ENCODE data around the gene LRRC10. TPM values are rescaled to one million over a fixed set of nuclear protein-coding genes. Genes with fewer than 3 reads are reported as not detected.

LRRC10 gene
- polyA plus RNA-seq, 1 donor from 2014 or later = not detected

- Histone ChIP-seq H3K27me3 (ENCODE audit: insufficient read depth, low read depth, low read length) (no peaks in the 10 kb centered on the region), H3K4me3 (ENCODE audit: low read length) (no peak overlapping the region), H3F3A (ENCODE audit: insufficient read depth, low read length, poor library complexity, severe bottlenecking) (no peaks in the 10 kb centered on the region), H3K27ac (ENCODE audit: low read length) (no peak overlapping the region), H4K20me1 (ENCODE audit: insufficient read depth) (no peaks in the 10 kb centered on the region), H3K9me2 (ENCODE audit: insufficient read depth, low read length) (no peaks in the 10 kb centered on the region), H3K9ac (ENCODE audit: low read length) (no peak overlapping the region), H3K79me2 (replicated peaks; ENCODE audit: insufficient read depth, low read length) (no peaks in the 10 kb centered on the region), H3K9me3 (ENCODE audit: low read length) (no peaks in the 10 kb centered on the region), H3K4me2 (ENCODE audit: low read length) (no peak overlapping the region), H3K36me3 (ENCODE audit: insufficient read depth, low read length) (no peaks in the 10 kb centered on the region), H2AFZ (ENCODE audit: low read depth, low read length) (no peak overlapping the region)
- TF ChIP-seq RAD21 (conservative IDR thresholded peaks at IDR 0.05) (no peak), SMC3 (conservative IDR thresholded peaks at IDR 0.05; ENCODE audit: poor library complexity) (no peak), POLR2AphosphoS5 (IDR thresholded peaks at IDR 0.05) (no peak), EP300 (conservative IDR thresholded peaks at IDR 0.05; ENCODE audit: poor library complexity, severe bottlenecking) (no peak), REST (IDR thresholded peaks at IDR 0.05; ENCODE audit: borderline replicate concordance) (no peak), EZH2 (IDR thresholded peaks at IDR 0.05; ENCODE audit: borderline replicate concordance, insufficient read depth, low read length, poor library complexity, severe bottlenecking) (no peak)
Measured at GRCh38 chr12:69620921-69621320, 10.2 kb upstream of the LRRC10 start.

GRCh38 chr12:69620077-69620476, 9.4 kb upstream of the LRRC10 start:
- no peaks in the 10 kb centered on the region for H3K9me2 ChIP-seq (ENCODE audit: insufficient read depth, low read length)
- no peaks in the 10 kb centered on the region for H3K36me3 ChIP-seq (ENCODE audit: insufficient read depth, low read length)
- H3K79me2 ChIP-seq (replicated peaks; ENCODE audit: insufficient read depth, low read length) = no peaks in the 10 kb centered on the region
- no peak overlapping the region for H3K4me2 ChIP-seq (ENCODE audit: low read length)
- H4K20me1 ChIP-seq (ENCODE audit: insufficient read depth) = no peaks in the 10 kb centered on the region
- H3K27me3 ChIP-seq (ENCODE audit: insufficient read depth, low read depth, low read length) = no peaks in the 10 kb centered on the region
- H3K27ac ChIP-seq (ENCODE audit: low read length) = no peak overlapping the region
- no peaks in the 10 kb centered on the region for H3K9me3 ChIP-seq (ENCODE audit: low read length)
- no peaks in the 10 kb centered on the region for H3F3A ChIP-seq (ENCODE audit: insufficient read depth, low read length, poor library complexity, severe bottlenecking)
- no peak overlapping the region for H3K9ac ChIP-seq (ENCODE audit: low read length)
- TF ChIP-seq MXI1 (conservative IDR thresholded peaks at IDR 0.05; ENCODE audit: poor library complexity, severe bottlenecking) = no peak
- no peak for TF ChIP-seq TAF1 (IDR thresholded peaks at IDR 0.05; ENCODE audit: low read depth)
- TF ChIP-seq REST (IDR thresholded peaks at IDR 0.05; ENCODE audit: borderline replicate concordance) = no peak
- no peak for TF ChIP-seq RAD21 (conservative IDR thresholded peaks at IDR 0.05)
- no peak for TF ChIP-seq SMC3 (conservative IDR thresholded peaks at IDR 0.05; ENCODE audit: poor library complexity)
- TF ChIP-seq POLR2AphosphoS5 (IDR thresholded peaks at IDR 0.05) = no peak
- TF ChIP-seq EP300 (conservative IDR thresholded peaks at IDR 0.05; ENCODE audit: poor library complexity, severe bottlenecking) = no peak
- TF ChIP-seq CTCF (IDR thresholded peaks at IDR 0.05; ENCODE audit: poor library complexity, severe bottlenecking) = no peak
- H3K4me3 ChIP-seq (ENCODE audit: low read length) = no peak overlapping the region
- H2AFZ ChIP-seq (ENCODE audit: low read depth, low read length) = no peak overlapping the region
